ENCODE results near the gene IRAK2. TPM values are rescaled to one million over a fixed set of nuclear protein-coding genes. Genes with fewer than 3 reads are reported as not detected.
"Not testable (repeated sequence)": the region's sequence is repeated elsewhere in the genome, so short reads cannot be mapped to it uniquely, and the experiment has no call there.

Gene IRAK2
- total RNA-seq, 4 donors from 2014 or later: 0.20 to 4.9 (median 3.4) TPM

DNA sequence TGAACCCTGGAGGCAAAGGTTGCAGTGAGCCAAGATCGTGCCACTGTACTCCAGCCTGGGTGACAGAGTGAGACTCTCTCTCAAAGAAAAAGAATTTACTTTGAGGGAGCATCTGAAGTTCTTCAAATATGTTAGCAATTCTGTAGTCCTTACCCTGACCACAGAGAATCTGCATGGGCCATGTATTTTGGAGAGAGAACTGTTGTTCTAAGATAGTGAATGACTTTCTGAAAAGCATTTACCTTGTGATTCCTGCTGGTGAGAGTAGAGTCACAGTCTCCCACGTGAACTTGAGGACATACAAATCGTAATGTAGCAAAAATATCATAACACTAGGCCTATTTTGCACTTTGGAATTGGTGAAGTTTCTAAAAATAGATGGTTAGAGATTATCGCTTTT, 45.3 kb upstream of the IRAK2 start:
- no peak overlapping the region for H3K27ac ChIP-seq
- WGBS, 2 donors (ENCODE audit: low coverage in 1 of 2): 76 to 85% methylated on average over 4 of the region's 4 CpGs
- H3K36me3 ChIP-seq: no peaks in the 10 kb centered on the region
- no peak for TF ChIP-seq POLR2AphosphoS5 (IDR thresholded peaks at IDR 0.05)
- no peak for TF ChIP-seq EP300 (IDR thresholded peaks at IDR 0.05; ENCODE audit: low read depth)
- TF ChIP-seq POLR2A (IDR thresholded peaks at IDR 0.05): no peak
- TF ChIP-seq CTCF (IDR thresholded peaks at IDR 0.05): no peak
- intact Hi-C loops (cut with DNase I; ENCODE audit: low total_unique reads) (no loop called here), in situ Hi-C loops (cut with MboI; ENCODE audit: low pct_ligation_motif_present in 1 of 4, low pct_unique_long_range_greater_than_20kb in 1 of 4, low sequenced_read_pairs in 3 of 4) (no loop called here)
- no peak overlapping the region for H3K4me3 ChIP-seq
- H3K9me3 ChIP-seq: no peaks in the 10 kb centered on the region
- peaks cover 6 to 23% (median 16%) of the 10 kb centered on the region in 4 donors for H3K4me1 ChIP-seq
- no peak for DNase-seq
- no peaks in the 10 kb centered on the region for H3K27me3 ChIP-seq

- Histone ChIP-seq H3K27ac (no peak overlapping the region), H3K36me3 (peaks cover 0 to 13% (median 4%) of the 10 kb centered on the region in 4 donors), H3K9me3 (no peaks in the 10 kb centered on the region), H3K27me3 (no peaks in the 10 kb centered on the region), H3K4me1 (peaks cover 6 to 19% (median 14%) of the 10 kb centered on the region in 4 donors), H3K4me3 (no peak overlapping the region)
- 92 to 95% methylated on average over 2 of the region's 2 CpGs for WGBS, 2 donors (ENCODE audit: low coverage in 1 of 2)
- no peak for DNase-seq
- intact Hi-C loops (cut with DNase I; ENCODE audit: low total_unique reads) (no loop called here), in situ Hi-C loops (cut with MboI; ENCODE audit: low pct_ligation_motif_present in 1 of 4, low pct_unique_long_range_greater_than_20kb in 1 of 4, low sequenced_read_pairs in 3 of 4) (no loop called here)
- TF ChIP-seq POLR2AphosphoS5 (IDR thresholded peaks at IDR 0.05) (no peak), POLR2A (IDR thresholded peaks at IDR 0.05) (no peak), EP300 (IDR thresholded peaks at IDR 0.05; ENCODE audit: low read depth) (no peak), CTCF (IDR thresholded peaks at IDR 0.05) (no peak)
Measured at GRCh38 chr3:10121064-10121463, 43.7 kb upstream of the IRAK2 start.

GRCh38 chr3:10122724-10123123, 42.0 kb upstream of the IRAK2 start:
- Histone ChIP-seq H3K4me3 (no peak overlapping the region), H3K27ac (no peak overlapping the region), H3K27me3 (no peaks in the 10 kb centered on the region), H3K4me1 (peaks cover 0 to 3% (median under 1%) of the 10 kb centered on the region in 4 donors), H3K9me3 (no peaks in the 10 kb centered on the region), H3K36me3 (peaks cover 0 to 24% (median 11%) of the 10 kb centered on the region in 4 donors)
- in situ Hi-C loops (cut with MboI; ENCODE audit: low pct_ligation_motif_present in 1 of 4, low pct_unique_long_range_greater_than_20kb in 1 of 4, low sequenced_read_pairs in 3 of 4) (no loop called here), intact Hi-C loops (cut with DNase I; ENCODE audit: low total_unique reads) (no loop called here)
- TF ChIP-seq CTCF (IDR thresholded peaks at IDR 0.05) (no peak), EP300 (IDR thresholded peaks at IDR 0.05; ENCODE audit: low read depth) (no peak), POLR2A (IDR thresholded peaks at IDR 0.05) (no peak)
- no peak for DNase-seq
- WGBS, 2 donors (ENCODE audit: low coverage in 1 of 2): 80 to 90% methylated on average over 3 to 4 of the region's 4 CpGs

DNA sequence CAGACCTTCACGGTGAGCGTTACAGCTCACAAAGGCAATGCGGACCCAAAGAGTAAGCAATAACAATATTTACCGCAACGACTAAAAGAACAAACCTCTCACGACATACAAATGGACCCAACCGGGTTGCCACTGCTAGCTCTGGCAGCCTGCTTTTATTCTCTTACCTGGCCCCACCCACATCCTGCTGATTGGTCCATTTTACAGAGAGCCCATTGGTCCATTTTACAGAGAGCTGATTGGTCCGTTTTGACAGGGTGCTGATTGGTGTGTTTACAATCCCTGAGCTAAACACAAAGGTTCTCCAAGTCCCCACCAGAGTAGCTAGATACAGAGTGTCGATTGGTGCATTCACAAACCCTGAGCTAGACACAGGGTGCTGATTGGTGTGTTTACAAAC, 28.8 kb upstream of the IRAK2 start:
- intact Hi-C loops (cut with DNase I; ENCODE audit: low total_unique reads); H3K27me3 ChIP-seq: not testable (repeated sequence)

GRCh38 chr3:10136426-10137005, 28.2 kb upstream of the IRAK2 start:
- WGBS, 2 donors (ENCODE audit: low coverage in 1 of 2): 97% methylated on average over 7 of the region's 25 CpGs; no CpG with 5 or more reads in 1 of the 2 donors
- in situ Hi-C loops (cut with MboI; ENCODE audit: low pct_ligation_motif_present in 1 of 4, low pct_unique_long_range_greater_than_20kb in 1 of 4, low sequenced_read_pairs in 3 of 4) (no loop called here), intact Hi-C loops (cut with DNase I; ENCODE audit: low total_unique reads) (no loop called here)
- Histone ChIP-seq H3K36me3 (no peaks in the 10 kb centered on the region), H3K27me3 (no peaks in the 10 kb centered on the region), H3K4me3 (no peak overlapping the region), H3K4me1 (peaks cover 0 to 4% (median 0%) of the 10 kb centered on the region in 4 donors), H3K27ac (no peak overlapping the region), H3K9me3 (no peaks in the 10 kb centered on the region)
- DNase-seq: no peak
- no peak for TF ChIP-seq EP300 (IDR thresholded peaks at IDR 0.05; ENCODE audit: low read depth)
- no peak for TF ChIP-seq CTCF (IDR thresholded peaks at IDR 0.05)

More for the DNA sequence above, 28.8 kb upstream of the IRAK2 start:
- H3K9me3 ChIP-seq; in situ Hi-C loops (cut with MboI; ENCODE audit: low pct_ligation_motif_present in 1 of 4, low pct_unique_long_range_greater_than_20kb in 1 of 4, low sequenced_read_pairs in 3 of 4); DNase-seq; H3K4me3 ChIP-seq; H3K4me1 ChIP-seq; H3K27ac ChIP-seq; H3K36me3 ChIP-seq: not testable (repeated sequence)
- 95% methylated on average over 9 of the region's 9 CpGs; no CpG with 5 or more reads in 1 of the 2 donors for WGBS, 2 donors (ENCODE audit: low coverage in 1 of 2)
